A549 treated with DMSO at 1 μM for 4 hours (cell line): ENCODE data around the gene CIB2. TPM values are rescaled to one million over a fixed set of nuclear protein-coding genes. Genes with fewer than 3 reads are reported as not detected.

Experiments
- total RNA-seq: library from RNA; stranded (reverse); fragments of 200-300 nt; extraction: Qiagen RNA extraction; gene quantifications from 5 replicates; pipeline ENCODE4 v1.2.3, GENCODE V29; 2022; ENCODE audit warnings: low read depth

Gene CIB2
- 24.8 to 32.3 TPM (median 28.4 TPM) in 5 replicates for total RNA-seq

GRCh38 chr15:78131295-78132061, at the start of gene CIB2:
TSS of gene CIB2 (minus strand) at chr15:78131445. CDS start at chr15:78131215, 230 bp downstream.

GRCh38 chr15:78149068-78149804, 18.0 kb upstream of the CIB2 start, which contains the start of gene IDH3A:
TSS of gene IDH3A (plus strand) at chr15:78149362. CDS start at chr15:78149404, 42 bp downstream.

GRCh38 chr15:78092261-78093041, 38.8 kb downstream of the CIB2 start, which contains the start of gene SH2D7:
TSS of gene SH2D7 (plus strand) at chr15:78092561. CDS start at chr15:78092585, 24 bp downstream.

GRCh38 chr15:78077053-78077870, 54.0 kb downstream of the CIB2 start, which contains the start of gene TBC1D2B:
TSS of gene TBC1D2B (minus strand) at chr15:78077711. CDS start at chr15:78077652, 59 bp downstream.

Other genes with a start within 250 kb of the CIB2 start
- gene TBC1D2B, start 53.7 kb downstream of the CIB2 start, total RNA-seq: 12.1 to 17.4 TPM (median 15.0 TPM) in 5 replicates
- gene SH2D7, start 38.9 kb downstream of the CIB2 start, total RNA-seq: not detected in 5 replicates
- 73.5 to 88.1 TPM (median 88.0 TPM) in 5 replicates for gene IDH3A, start 17.9 kb upstream of the CIB2 start, total RNA-seq
- gene ACSBG1, start 103.1 kb upstream of the CIB2 start, total RNA-seq: 0.20 to 0.48 TPM (median 0.38 TPM) in 5 replicates
- gene DNAJA4, start 133.1 kb upstream of the CIB2 start, total RNA-seq: 0.12 TPM in 1 of 5 replicates, not detected in the others
- 85.3 to 113 TPM (median 85.9 TPM) in 5 replicates for gene SKIC8, start 168.2 kb upstream of the CIB2 start, total RNA-seq
- 1.0 to 2.0 TPM (median 1.6 TPM) in 5 replicates for gene CRABP1, start 208.9 kb upstream of the CIB2 start, total RNA-seq